Upper lobe of left lung (tissue), 6 donors: ENCODE measurements around the gene ILK. TPM values are rescaled to one million over a fixed set of nuclear protein-coding genes. Genes with fewer than 3 reads are reported as not detected.

ENCODE experiments used
- ATAC-seq, 2 donors: fragments of 200-7000 bp; cut with Tn5 transposase; one replicate each; pipeline ENCODE4 v1.9.1; 2022; ENCODE audit warnings: mild to moderate bottlenecking in 2 of 2, moderate library complexity in 2 of 2; ENCODE audit not compliant: low FRiP score in 2 of 2
- DNase-seq, 2 donors: peaks; one replicate each; pipeline ENCODE4 v3.0.0-alpha.2; 2019 to 2020
- H3K27ac ChIP-seq, 4 donors: fragments of 200-600 bp; sonication (generic); one replicate each; pipeline ENCODE4 v1.5.1; 2016 to 2019
- H3K27me3 ChIP-seq, 4 donors: fragments of 200-600 bp; sonication (generic); one replicate each; pipeline ENCODE4 v1.5.1; 2017 to 2019
- H3K36me3 ChIP-seq, 4 donors: fragments of 200-600 bp; sonication (generic); one replicate each; pipeline ENCODE4 v1.5.1; 2016 to 2019
- H3K4me1 ChIP-seq, 4 donors: fragments of 200-600 bp; sonication (generic); one replicate each; pipeline ENCODE4 v1.5.1; 2018 to 2019
- H3K4me3 ChIP-seq, 4 donors: fragments of 200-600 bp; sonication (generic); one replicate each; pipeline ENCODE4 v1.5.1; 2017 to 2019; ENCODE audit warnings: mild to moderate bottlenecking in 2 of 4, moderate library complexity in 1 of 4
- H3K9me3 ChIP-seq, 4 donors: fragments of 200-600 bp; sonication (generic); one replicate each; pipeline ENCODE4 v1.5.1; 2018 to 2019
- CTCF ChIP-seq, 6 experiments: fragments of 450-650 bp in 4 of 6; fragments of 200-600 bp in 2 of 6; sonication (generic) in 2 of 6; IDR thresholded peaks; one replicate each; pipeline ENCODE4 v1.5.1; 2016 to 2019; ENCODE audit warnings: antibody characterized with exemption in 6 of 6
- EP300 ChIP-seq, 4 donors: sonication (generic); formaldehyde crosslinking; IDR thresholded peaks; one replicate each; pipeline ENCODE4 v1.5.1; 2017; ENCODE audit warnings: antibody characterized with exemption in 4 of 4, control low read depth in 2 of 4
- POLR2A ChIP-seq, 4 donors: fragments of 450-650 bp; IDR thresholded peaks; one replicate each; pipeline ENCODE4 v1.5.1; 2016 to 2017; ENCODE audit warnings: antibody characterized with exemption in 4 of 4, mild to moderate bottlenecking in 2 of 4
- POLR2AphosphoS5 ChIP-seq, 2 donors: sonication (generic); formaldehyde crosslinking; IDR thresholded peaks; one replicate each; pipeline ENCODE4 v1.5.1; 2017; ENCODE audit warnings: antibody characterized with exemption in 2 of 2
- WGBS, 2 donors: methylation state at CpG; one replicate each; pipeline ENCODE4 v1.1.5; 2017 to 2018; 5-methylcytosine and 5-hydroxymethylcytosine counted together
- total RNA-seq, 6 donors: library from RNA; depleted of rRNA in 4 of 6; stranded (reverse); fragments of >200 nt in 4 of 6; gene quantifications; one replicate each; pipeline versions ENCODE4 v1.1.0 to v1.2.1, GENCODE V29; 2016 to 2021
- donor health status: DM: no; HTN: no; CAD: no; lungs with moderate emphysema.
- donor health status: DM: no; HTN: yes; CAD: no; lungs with severe emphysema.

The ILK gene
- total RNA-seq, result 100 to 1,000 TPM; 130 to 191 (median 146) TPM

GRCh38 chr11:6603287-6604080 lies at the start of gene ILK, which contains the start of gene RRP8:
Gene ILK, plus strand, starts transcription at chr11:6603774. Its CDS starts 498 bp downstream, at chr11:6604272.
Gene RRP8, minus strand, starts transcription at chr11:6603616. Its CDS starts 114 bp downstream, at chr11:6603502.
- DNase-seq, result peak; percentile 97 to 98
- peak; percentile 64 to 90 for TF ChIP-seq POLR2AphosphoS5 (IDR thresholded peaks at IDR 0.05)
- TF ChIP-seq CTCF (IDR thresholded peaks at IDR 0.05), result peak in 3 of 6 experiments; percentile 25 to 68 (median 34)
- TF ChIP-seq POLR2A (IDR thresholded peaks at IDR 0.05), result peak in 3 of 4 donors; percentile 20 to 94 (median 88)
- TF ChIP-seq EP300 (IDR thresholded peaks at IDR 0.05), result peak in 1 of 4 donors; percentile 66
- Histone ChIP-seq H3K36me3 (peaks cover 23 to 43% (median 38%) of the 10 kb centered on the region in 4 donors), H3K4me1 (peaks cover 50 to 64% (median 56%) of the 10 kb centered on the region in 4 donors), H3K27me3 (no peaks in the 10 kb centered on the region), H3K4me3 (peak within 1 kb of the TSS; percentile 64 to 96 (median 80)), H3K9me3 (no peaks in the 10 kb centered on the region), H3K27ac (peak within 1 kb of the TSS; percentile 91 to 99 (median 95))
- 0 to 1% methylated on average over 37 to 43 of the region's 72 CpGs for WGBS, 2 donors
- ATAC-seq, result peak; percentile 96

GRCh38 chr11:6554828-6555706 lies 48.5 kb upstream of the ILK start:
- ATAC-seq (no peak), DNase-seq (no peak)
- WGBS, 2 donors, result 83 to 89% methylated on average over 5 of the region's 5 CpGs
- Histone ChIP-seq H3K9me3 (no peaks in the 10 kb centered on the region), H3K36me3 (no peaks in the 10 kb centered on the region), H3K4me1 (no peaks in the 10 kb centered on the region), H3K27ac (no peak overlapping the region), H3K4me3 (no peak overlapping the region), H3K27me3 (no peaks in the 10 kb centered on the region)
- TF ChIP-seq POLR2A (IDR thresholded peaks at IDR 0.05), result no peak
- TF ChIP-seq POLR2AphosphoS5 (IDR thresholded peaks at IDR 0.05), result no peak
- no peak for TF ChIP-seq EP300 (IDR thresholded peaks at IDR 0.05)
- TF ChIP-seq CTCF (IDR thresholded peaks at IDR 0.05), result no peak

GRCh38 chr11:6556139-6556949 lies 47.2 kb upstream of the ILK start:
- DNase-seq, result no peak
- H3K4me1 ChIP-seq, result no peaks in the 10 kb centered on the region
- ATAC-seq, result peak in 1 of 2 donors; percentile 46
- WGBS, 2 donors, result 90 to 91% methylated on average over 9 to 11 of the region's 11 CpGs
- H3K36me3 ChIP-seq, result no peaks in the 10 kb centered on the region
- no peaks in the 10 kb centered on the region for H3K9me3 ChIP-seq
- no peak overlapping the region for H3K4me3 ChIP-seq
- no peak overlapping the region for H3K27ac ChIP-seq
- TF ChIP-seq EP300 (IDR thresholded peaks at IDR 0.05), result no peak
- no peak for TF ChIP-seq POLR2AphosphoS5 (IDR thresholded peaks at IDR 0.05)
- no peak for TF ChIP-seq CTCF (IDR thresholded peaks at IDR 0.05)
- H3K27me3 ChIP-seq, result no peaks in the 10 kb centered on the region

- DNase-seq, result no peak
- 95% methylated on average over 11 of the region's 11 CpGs for WGBS, 2 donors
- H3K27ac ChIP-seq, result no peak overlapping the region
Measured at GRCh38 chr11:6557063-6557462, 46.5 kb upstream of the ILK start.

More at GRCh38 chr11:6557063-6557462, 46.5 kb upstream of the ILK start:
- no peak overlapping the region for H3K4me3 ChIP-seq
- no peaks in the 10 kb centered on the region for H3K27me3 ChIP-seq
- H3K4me1 ChIP-seq, result no peaks in the 10 kb centered on the region
- H3K36me3 ChIP-seq, result no peaks in the 10 kb centered on the region
- ATAC-seq, result no peak
- H3K9me3 ChIP-seq, result no peaks in the 10 kb centered on the region
- TF ChIP-seq POLR2A (IDR thresholded peaks at IDR 0.05) (no peak), EP300 (IDR thresholded peaks at IDR 0.05) (no peak), CTCF (IDR thresholded peaks at IDR 0.05) (no peak), POLR2AphosphoS5 (IDR thresholded peaks at IDR 0.05) (no peak)
